Chondrocyte (in vitro differentiated cells): ENCODE results near the gene FAM120B. TPM values are rescaled to one million over a fixed set of nuclear protein-coding genes. Genes with fewer than 3 reads are reported as not detected.

ENCODE experiments used
- DNase-seq: peaks from one replicate; pipeline ENCODE4 v3.0.0; 2021; ENCODE audit warnings: mixed read lengths, low spot score
- H3K27ac Mint-ChIP-seq: one replicate; pipeline ENCODE4 v1.8.0; 2021; ENCODE audit warnings: mild to moderate bottlenecking, moderate library complexity, mixed read lengths; ENCODE audit not compliant: unreplicated experiment
- H3K27me3 Mint-ChIP-seq: 2 replicates; pipeline ENCODE4 v1.8.0; 2021; ENCODE audit warnings: low read depth, mixed read lengths
- H3K36me3 Mint-ChIP-seq: 2 replicates; pipeline ENCODE4 v1.8.0; 2021; ENCODE audit warnings: low read depth, mixed read lengths
- H3K4me1 Mint-ChIP-seq: 2 replicates; pipeline ENCODE4 v1.8.0; 2021; ENCODE audit warnings: low read depth, mild to moderate bottlenecking, mixed read lengths
- H3K4me3 Mint-ChIP-seq: one replicate; pipeline ENCODE4 v1.8.0; 2021; ENCODE audit warnings: mild to moderate bottlenecking, moderate library complexity, mixed read lengths; ENCODE audit not compliant: unreplicated experiment
- H3K9me3 Mint-ChIP-seq: 2 replicates; pipeline ENCODE4 v1.8.0; 2021; ENCODE audit warnings: low read depth, mixed read lengths
- CTCF ChIP-seq: fragments of 200-600 bp; sonication (generic); IDR thresholded peaks from 2 replicates; pipeline ENCODE4 v1.5.0; 2021; ENCODE audit warnings: antibody characterized with exemption, mild to moderate bottlenecking, moderate library complexity
- long read RNA-seq: library from polyadenylated mRNA; stranded (forward); transcript quantifications from one replicate; pipeline ENCODE4 v2.0.0, GENCODE V29; 2021
- total RNA-seq: library from RNA; stranded (reverse); gene quantifications from 3 replicates; pipeline ENCODE4 v1.2.1, GENCODE V29; 2021

FAM120B gene
- 26.6 to 36.7 TPM (median 26.8 TPM) in 3 replicates for total RNA-seq
- long read RNA-seq, full-length matches to known transcripts = 10 of 18 reads
- long read RNA-seq, partial matches to known transcripts = 3 of 18 reads
- long read RNA-seq, other reads (novel, unspliced or antisense) = 5 of 18 reads

- Mint-ChIP-seq H3K4me3 (peak within 1 kb of the TSS; percentile 98), H3K9me3 (peaks cover 2% of the 10 kb centered on the region), H3K4me1 (peaks cover 33% of the 10 kb centered on the region), H3K36me3 (peaks cover 6% of the 10 kb centered on the region), H3K27ac (peak within 1 kb of the TSS; percentile 98), H3K27me3 (peaks cover 6% of the 10 kb centered on the region)
- no peak for TF ChIP-seq CTCF
- DNase-seq = peak; percentile 99
Measured at GRCh38 chr6:170306324-170307079, at the start of gene FAM120B. TSS of gene FAM120B (plus strand) at chr6:170306758. CDS start at chr6:170317391, 10,633 bp downstream.

GRCh38 chr6:170257376-170257775 is 49.2 kb upstream of the FAM120B start:
- H3K9me3 Mint-ChIP-seq = no peaks in the 10 kb centered on the region
- H3K4me1 Mint-ChIP-seq = no peaks in the 10 kb centered on the region
- DNase-seq = no peak
- no peak for TF ChIP-seq CTCF
- H3K27me3 Mint-ChIP-seq = peaks cover 26% of the 10 kb centered on the region
- H3K27ac Mint-ChIP-seq = no peak overlapping the region
- H3K36me3 Mint-ChIP-seq = no peaks in the 10 kb centered on the region
- H3K4me3 Mint-ChIP-seq = no peak overlapping the region

- no peak for TF ChIP-seq CTCF
- Mint-ChIP-seq H3K36me3 (no peaks in the 10 kb centered on the region), H3K9me3 (no peaks in the 10 kb centered on the region), H3K4me3 (no peak overlapping the region), H3K4me1 (no peaks in the 10 kb centered on the region), H3K27me3 (peaks cover 26% of the 10 kb centered on the region), H3K27ac (no peak overlapping the region)
- DNase-seq = no peak
Measured at GRCh38 chr6:170258407-170258806, 48.2 kb upstream of the FAM120B start.

GRCh38 chr6:170259278-170259677 is 47.3 kb upstream of the FAM120B start:
- Mint-ChIP-seq H3K27ac (no peak overlapping the region), H3K9me3 (no peaks in the 10 kb centered on the region), H3K4me1 (no peaks in the 10 kb centered on the region), H3K4me3 (no peak overlapping the region), H3K27me3 (peaks cover 23% of the 10 kb centered on the region), H3K36me3 (no peaks in the 10 kb centered on the region)
- DNase-seq = no peak
- TF ChIP-seq CTCF = no peak

GRCh38 chr6:170260686-170261085 is 45.9 kb upstream of the FAM120B start:
- no peaks in the 10 kb centered on the region for H3K36me3 Mint-ChIP-seq
- no peak overlapping the region for H3K4me3 Mint-ChIP-seq
- H3K4me1 Mint-ChIP-seq = no peaks in the 10 kb centered on the region

More at GRCh38 chr6:170260686-170261085, 45.9 kb upstream of the FAM120B start:
- Mint-ChIP-seq H3K27me3 (peaks cover 14% of the 10 kb centered on the region), H3K27ac (no peak overlapping the region), H3K9me3 (no peaks in the 10 kb centered on the region)
- TF ChIP-seq CTCF = peak; percentile 12
- no peak for DNase-seq
